ENCODE data around the gene POMGNT1. TPM values are rescaled to one million over a fixed set of nuclear protein-coding genes. Genes with fewer than 3 reads are reported as not detected.

POMGNT1 gene
- total RNA-seq, 4 donors from 2014 or later, result 31.6 to 47.2 (median 36.9) TPM

DNA sequence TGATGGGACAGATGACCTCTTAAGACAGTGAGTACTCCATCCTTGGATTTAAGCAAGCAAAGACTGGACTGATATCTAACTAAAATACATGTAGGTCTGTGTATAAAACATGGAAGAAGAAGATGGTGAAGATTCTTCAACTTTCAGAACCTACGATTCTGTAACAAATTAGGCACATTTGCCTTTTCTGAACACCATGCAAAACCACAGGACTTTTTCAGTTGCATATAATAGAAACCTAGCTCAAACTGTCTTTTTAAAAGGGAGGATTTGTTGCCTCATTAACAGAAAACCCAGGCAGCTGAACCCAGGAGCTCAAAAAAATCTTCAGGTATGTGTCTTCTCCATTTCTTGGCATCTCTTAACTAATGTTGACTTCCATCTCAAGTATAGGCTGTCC is 38.0 kb downstream of the POMGNT1 start:
- intact Hi-C loops (cut with DNase I), result no loop called here
- Histone ChIP-seq H3K4me3 (no peak overlapping the region), H3K27ac (replicated peaks in 1 of 4) (no peak overlapping the region), H3K4me1 (no peaks in the 10 kb centered on the region), H3K36me3 (no peaks in the 10 kb centered on the region), H3K9me3 (no peaks in the 10 kb centered on the region), H3K27me3 (no peaks in the 10 kb centered on the region)
- TF ChIP-seq EP300 (IDR thresholded peaks at IDR 0.05) (no peak), POLR2AphosphoS5 (IDR thresholded peaks at IDR 0.05) (no peak), POLR2A (IDR thresholded peaks at IDR 0.05; ENCODE audit: low read depth) (no peak)
- TF ChIP-seq, protein P1, sequence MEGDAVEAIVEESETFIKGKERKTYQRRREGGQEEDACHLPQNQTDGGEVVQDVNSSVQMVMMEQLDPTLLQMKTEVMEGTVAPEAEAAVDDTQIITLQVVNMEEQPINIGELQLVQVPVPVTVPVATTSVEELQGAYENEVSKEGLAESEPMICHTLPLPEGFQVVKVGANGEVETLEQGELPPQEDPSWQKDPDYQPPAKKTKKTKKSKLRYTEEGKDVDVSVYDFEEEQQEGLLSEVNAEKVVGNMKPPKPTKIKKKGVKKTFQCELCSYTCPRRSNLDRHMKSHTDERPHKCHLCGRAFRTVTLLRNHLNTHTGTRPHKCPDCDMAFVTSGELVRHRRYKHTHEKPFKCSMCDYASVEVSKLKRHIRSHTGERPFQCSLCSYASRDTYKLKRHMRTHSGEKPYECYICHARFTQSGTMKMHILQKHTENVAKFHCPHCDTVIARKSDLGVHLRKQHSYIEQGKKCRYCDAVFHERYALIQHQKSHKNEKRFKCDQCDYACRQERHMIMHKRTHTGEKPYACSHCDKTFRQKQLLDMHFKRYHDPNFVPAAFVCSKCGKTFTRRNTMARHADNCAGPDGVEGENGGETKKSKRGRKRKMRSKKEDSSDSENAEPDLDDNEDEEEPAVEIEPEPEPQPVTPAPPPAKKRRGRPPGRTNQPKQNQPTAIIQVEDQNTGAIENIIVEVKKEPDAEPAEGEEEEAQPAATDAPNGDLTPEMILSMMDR (IDR thresholded peaks at IDR 0.05), result no peak
- no peak for DNase-seq (ENCODE audit: extremely low spot score)
- WGBS, result 95% methylated on average over 1 of the region's 1 CpG

DNA sequence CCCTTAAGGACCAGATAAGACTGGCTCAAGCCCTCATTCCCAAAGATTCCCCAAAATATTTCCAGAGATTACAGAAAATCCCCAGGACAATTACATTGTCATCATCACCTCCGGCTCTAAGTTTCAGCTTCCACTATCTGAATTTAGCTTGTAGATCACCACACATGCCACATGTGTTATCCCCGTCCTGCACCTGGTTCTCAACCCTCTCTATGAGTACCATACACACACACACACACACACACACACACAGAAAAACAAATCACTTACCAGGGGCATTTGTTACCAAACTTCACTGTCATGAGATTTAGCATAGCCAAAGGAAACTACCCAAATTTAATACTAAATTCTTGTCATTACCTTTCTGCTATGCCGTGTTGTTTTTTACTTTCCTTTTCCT is 38.7 kb downstream of the POMGNT1 start:
- Histone ChIP-seq H3K36me3 (no peaks in the 10 kb centered on the region), H3K4me3 (no peak overlapping the region), H3K4me1 (no peaks in the 10 kb centered on the region), H3K9me3 (no peaks in the 10 kb centered on the region), H3K27me3 (no peaks in the 10 kb centered on the region), H3K27ac (replicated peaks in 1 of 4) (no peak overlapping the region)
- TF ChIP-seq EP300 (IDR thresholded peaks at IDR 0.05), result no peak
- TF ChIP-seq POLR2A (IDR thresholded peaks at IDR 0.05; ENCODE audit: low read depth), result no peak
- TF ChIP-seq POLR2AphosphoS5 (IDR thresholded peaks at IDR 0.05), result no peak
- TF ChIP-seq, protein P1 (IDR thresholded peaks at IDR 0.05), result no peak
- DNase-seq (ENCODE audit: extremely low spot score), result no peak
- intact Hi-C loops (cut with DNase I), result no loop called here
- WGBS, result 70% methylated on average over 3 of the region's 3 CpGs

DNA sequence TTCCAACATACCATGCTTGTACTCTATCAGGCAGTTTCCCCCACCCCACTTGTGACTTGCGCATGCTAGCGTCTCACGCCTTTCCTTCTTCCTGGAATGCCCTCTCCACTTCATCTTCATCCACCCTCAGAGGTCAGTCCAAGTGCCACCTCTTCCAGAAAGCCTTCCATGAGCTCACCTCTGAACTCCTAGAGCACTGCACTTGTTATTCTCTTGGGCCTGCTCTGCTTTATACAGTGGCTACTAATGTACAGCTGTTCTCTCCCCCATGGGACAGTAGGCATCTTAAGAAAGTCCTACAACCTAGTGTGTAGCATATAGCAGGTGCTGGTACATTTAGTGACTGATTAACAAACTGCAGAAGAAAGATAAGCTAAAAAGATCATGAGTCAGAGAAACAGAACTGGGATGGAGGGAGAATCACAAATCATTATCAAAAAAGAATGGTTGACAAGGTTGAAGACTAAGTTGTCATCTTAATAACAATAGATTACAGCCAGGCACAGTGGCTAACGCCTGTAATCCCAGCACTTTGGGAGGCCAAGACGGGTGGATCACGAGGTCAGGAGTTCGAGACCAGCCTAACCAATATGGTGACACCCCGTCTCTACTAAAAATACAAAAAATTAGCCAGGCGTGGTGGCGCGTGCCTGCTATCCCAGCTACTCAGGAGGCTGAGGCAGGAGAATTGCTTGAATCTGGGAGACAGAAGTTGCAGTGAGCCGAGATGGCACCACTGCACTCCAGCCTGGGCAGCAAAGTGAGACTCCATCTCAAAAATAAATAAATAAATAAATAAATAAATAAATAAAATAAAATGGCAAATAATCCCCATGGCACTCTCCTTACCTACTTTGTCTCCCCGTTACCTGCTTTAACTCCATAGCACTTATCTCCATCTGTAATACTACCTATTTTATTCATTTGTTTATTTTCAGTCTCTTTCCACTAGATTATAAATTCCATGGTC is 39.6 kb downstream of the POMGNT1 start:
- H3K27me3 ChIP-seq, result no peaks in the 10 kb centered on the region
- no peaks in the 10 kb centered on the region for H3K36me3 ChIP-seq
- no peaks in the 10 kb centered on the region for H3K4me1 ChIP-seq
- TF ChIP-seq POLR2AphosphoS5 (IDR thresholded peaks at IDR 0.05), result no peak
- no peak for TF ChIP-seq POLR2A (IDR thresholded peaks at IDR 0.05; ENCODE audit: low read depth)
- TF ChIP-seq, protein P1 (IDR thresholded peaks at IDR 0.05), result no peak
- TF ChIP-seq EP300 (IDR thresholded peaks at IDR 0.05), result no peak
- no peak overlapping the region for H3K27ac ChIP-seq (replicated peaks in 1 of 4)
- intact Hi-C loops (cut with DNase I), result no loop called here
- no peak for DNase-seq (ENCODE audit: extremely low spot score)
- H3K9me3 ChIP-seq, result no peaks in the 10 kb centered on the region
- no peak overlapping the region for H3K4me3 ChIP-seq
- 89% methylated on average over 13 of the region's 13 CpGs for WGBS

DNA sequence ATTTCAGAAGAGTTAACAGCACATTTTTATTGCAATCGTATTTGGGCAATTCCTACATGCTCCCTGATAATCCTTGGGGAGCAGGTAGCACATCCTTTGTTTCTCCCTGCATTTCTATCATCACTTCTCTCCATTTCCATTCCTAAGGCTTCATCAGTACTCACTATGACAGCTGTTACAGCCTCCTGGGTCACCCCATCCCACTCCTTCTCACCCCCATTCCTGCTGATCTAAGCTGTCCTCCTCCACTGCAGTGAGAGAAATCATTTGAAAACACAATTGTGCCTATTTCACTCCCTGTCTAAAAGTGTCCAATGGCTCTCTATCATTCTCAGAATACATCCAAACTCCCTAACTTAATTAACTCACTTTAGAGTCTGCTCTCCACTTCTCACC is 40.3 kb downstream of the POMGNT1 start:
- TF ChIP-seq, protein P1 (IDR thresholded peaks at IDR 0.05), result no peak
- TF ChIP-seq POLR2A (IDR thresholded peaks at IDR 0.05; ENCODE audit: low read depth) (no peak), EP300 (IDR thresholded peaks at IDR 0.05) (no peak), POLR2AphosphoS5 (IDR thresholded peaks at IDR 0.05) (no peak)
- 100% methylated on average over 1 of the region's 1 CpG for WGBS
- intact Hi-C loops (cut with DNase I), result no loop called here
- no peak overlapping the region for H3K27ac ChIP-seq (replicated peaks in 1 of 4)
- no peaks in the 10 kb centered on the region for H3K36me3 ChIP-seq
- H3K9me3 ChIP-seq, result no peaks in the 10 kb centered on the region
- no peak overlapping the region for H3K4me3 ChIP-seq
- no peaks in the 10 kb centered on the region for H3K4me1 ChIP-seq
- no peaks in the 10 kb centered on the region for H3K27me3 ChIP-seq
- no peak for DNase-seq (ENCODE audit: extremely low spot score)
